ENCODE measurements around the gene SLC39A1.

Gene SLC39A1

GRCh38 chr1:153977250-153978240, 14.2 kb upstream of the SLC39A1 start, which contains the start of gene JTB:
Gene JTB, minus strand, starts transcription at chr1:153977674. Its CDS starts 422 bp downstream, at chr1:153977252.
- TF ChIP-seq EZH2 (IDR thresholded peaks at IDR 0.05; ENCODE audit: borderline replicate concordance, low read depth, low read length, severe bottlenecking): no peak
- TF ChIP-seq CTCF (IDR thresholded peaks at IDR 0.05; ENCODE audit: borderline replicate concordance, extremely low read depth, low read length, poor library complexity, severe bottlenecking): peak; percentile 13
- ATAC-seq (ENCODE audit: insufficient read depth, low read depth) (peak; percentile 93), DNase-seq (peak; percentile 86)
- H3K9me3 ChIP-seq (ENCODE audit: insufficient read depth, low read length, severe bottlenecking): no peaks in the 10 kb centered on the region
- peak within 1 kb of the TSS; percentile 88 for H3K4me2 ChIP-seq (ENCODE audit: insufficient read depth, low read length)
- peak within 1 kb of the TSS; percentile 84 for H3K9ac ChIP-seq (ENCODE audit: low read depth, low read length)
- H3K4me3 ChIP-seq (ENCODE audit: low read depth in 1 of 2, low read length in 2 of 2): peak within 1 kb of the TSS; percentile 53 to 86
- peaks cover 39% of the 10 kb centered on the region for H3K4me1 ChIP-seq (ENCODE audit: insufficient read depth, low read length)
- H2AFZ ChIP-seq (ENCODE audit: low read depth, low read length): peak within 1 kb of the TSS; percentile 96
- peaks cover 29% of the 10 kb centered on the region for H3K79me2 ChIP-seq (ENCODE audit: insufficient read depth, low read length)
- peaks cover 31% of the 10 kb centered on the region for H3K36me3 ChIP-seq (ENCODE audit: insufficient read depth, low read length)
- 0 out of 2 replicates have a peak, but pooled peaks cover 3% of the 10 kb centered on the region for H4K20me1 ChIP-seq (ENCODE audit: insufficient read depth, low read length)
- H3K27me3 ChIP-seq (ENCODE audit: insufficient read depth, low read length, poor library complexity): no peaks in the 10 kb centered on the region
- H3K27ac ChIP-seq (ENCODE audit: low read length): peak within 1 kb of the TSS; percentile 81

GRCh38 chr1:153976819-153977249, 13.5 kb upstream of the SLC39A1 start:
- peaks cover 46% of the 10 kb centered on the region for H3K4me1 ChIP-seq (ENCODE audit: insufficient read depth, low read length)

GRCh38 chr1:153973525-153973924, 10.2 kb upstream of the SLC39A1 start:
- H3K79me2 ChIP-seq (ENCODE audit: insufficient read depth, low read length): peaks cover 32% of the 10 kb centered on the region
- H3K27me3 ChIP-seq (ENCODE audit: insufficient read depth, low read length, poor library complexity): no peaks in the 10 kb centered on the region
- no peak overlapping the region for H3K4me2 ChIP-seq (ENCODE audit: insufficient read depth, low read length)
- H3K4me3 ChIP-seq (ENCODE audit: low read depth in 1 of 2, low read length in 2 of 2): no peak overlapping the region
- no peak for DNase-seq
- no peak overlapping the region for H3K27ac ChIP-seq (ENCODE audit: low read length)
- 0 out of 2 replicates have a peak, but pooled peaks cover 3% of the 10 kb centered on the region for H4K20me1 ChIP-seq (ENCODE audit: insufficient read depth, low read length)
- H3K9me3 ChIP-seq (ENCODE audit: insufficient read depth, low read length, severe bottlenecking): no peaks in the 10 kb centered on the region
- H3K4me1 ChIP-seq (ENCODE audit: insufficient read depth, low read length): peaks cover 54% of the 10 kb centered on the region
- no peak for TF ChIP-seq CTCF (IDR thresholded peaks at IDR 0.05; ENCODE audit: borderline replicate concordance, extremely low read depth, low read length, poor library complexity, severe bottlenecking)
- TF ChIP-seq EZH2 (IDR thresholded peaks at IDR 0.05; ENCODE audit: borderline replicate concordance, low read depth, low read length, severe bottlenecking): no peak
- H2AFZ ChIP-seq (ENCODE audit: low read depth, low read length): no peak overlapping the region
- no peak for ATAC-seq (ENCODE audit: insufficient read depth, low read depth)
- H3K36me3 ChIP-seq (ENCODE audit: insufficient read depth, low read length): peaks cover 31% of the 10 kb centered on the region
- no peak overlapping the region for H3K9ac ChIP-seq (ENCODE audit: low read depth, low read length)

More at GRCh38 chr1:153976819-153977249, 13.5 kb upstream of the SLC39A1 start:
- Histone ChIP-seq H4K20me1 (ENCODE audit: insufficient read depth, low read length) (0 out of 2 replicates have a peak, but pooled peaks cover 3% of the 10 kb centered on the region), H3K9ac (ENCODE audit: low read depth, low read length) (peak overlapping the region; percentile 84), H3K79me2 (ENCODE audit: insufficient read depth, low read length) (peaks cover 29% of the 10 kb centered on the region), H3K27me3 (ENCODE audit: insufficient read depth, low read length, poor library complexity) (no peaks in the 10 kb centered on the region), H3K4me3 (ENCODE audit: low read depth in 1 of 2, low read length in 2 of 2) (peak overlapping the region; percentile 53 to 86), H3K36me3 (ENCODE audit: insufficient read depth, low read length) (peaks cover 31% of the 10 kb centered on the region), H2AFZ (ENCODE audit: low read depth, low read length) (peak overlapping the region; percentile 96), H3K9me3 (ENCODE audit: insufficient read depth, low read length, severe bottlenecking) (no peaks in the 10 kb centered on the region), H3K4me2 (ENCODE audit: insufficient read depth, low read length) (peak overlapping the region; percentile 88), H3K27ac (ENCODE audit: low read length) (peak overlapping the region; percentile 81)
- TF ChIP-seq CTCF (IDR thresholded peaks at IDR 0.05; ENCODE audit: borderline replicate concordance, extremely low read depth, low read length, poor library complexity, severe bottlenecking) (no peak), EZH2 (IDR thresholded peaks at IDR 0.05; ENCODE audit: borderline replicate concordance, low read depth, low read length, severe bottlenecking) (no peak)
- ATAC-seq (ENCODE audit: insufficient read depth, low read depth): no peak
- no peak for DNase-seq
